Endothelial cell of umbilical vein (primary cell): ENCODE measurements around the gene SLCO2A1. TPM values are rescaled to one million over a fixed set of nuclear protein-coding genes. Genes with fewer than 3 reads are reported as not detected.

Source experiments
- BruUV-seq: library from RNA; stranded (reverse); fragments of 400-500 nt; replicated peaks from 2 replicates; lab custom pipeline; 2021; lab: Mats Ljungman, UMichigan
- CTCF ChIA-PET: fragments of 300-600, 350-600 bp; sonication (Branson Sonifier 250); formaldehyde crosslinking; loops from one replicate; lab custom pipeline; 2021; ENCODE audit warnings: antibody characterized with exemption, inconsistent platforms; lab: Charles Lee
- POLR2A ChIA-PET: fragments of 300-600, 350-600 bp; sonication (Branson Sonifier 250); formaldehyde crosslinking; loops from one replicate; lab custom pipeline; 2021; ENCODE audit warnings: antibody characterized with exemption, inconsistent platforms; lab: Charles Lee
- DNase-seq: peaks from one replicate; pipeline ENCODE4 v3.0.0-alpha.2; 2011; ENCODE audit warnings: low read depth, low spot score
- FAIRE-seq: peaks from 2 replicates; lab custom pipeline; 2011; peaks lifted over from hg19 to GRCh38; lab: Jason Lieb, UNC
- H2AFZ ChIP-seq: 2 replicates; pipeline ENCODE4 v1.6.0; 2012; ENCODE audit warnings: low read depth, low read length, control low read depth, inconsistent platforms
- H3K27ac ChIP-seq: 2 replicates; pipeline ENCODE4 v1.5.1; 2011; ENCODE audit warnings: low read depth, mild to moderate bottlenecking, control low read depth, low read length, moderate library complexity; ENCODE audit not compliant: insufficient read depth
- H3K27me3 ChIP-seq, 2 experiments: 2 replicates each; pipeline versions ENCODE4 v1.6.0 to v1.6.1; 2011; ENCODE audit warnings: low read length in 2 of 2, mixed read lengths in 1 of 2; ENCODE audit not compliant: control insufficient read depth in 2 of 2, insufficient read depth in 2 of 2
- H3K36me3 ChIP-seq, 2 experiments: 2 replicates in 1 of 2; 3 replicates in 1 of 2; pipeline ENCODE4 v1.5.1; 2011; ENCODE audit warnings: low read length in 2 of 2, mild to moderate bottlenecking in 1 of 2, moderate library complexity in 1 of 2; ENCODE audit not compliant: control insufficient read depth in 2 of 2, insufficient read depth in 2 of 2; ENCODE audit errors: extremely low read depth in 1 of 2
- H3K4me1 ChIP-seq: 3 replicates; pipeline ENCODE4 v1.5.1; 2011; ENCODE audit warnings: mild to moderate bottlenecking, low read length; ENCODE audit not compliant: control insufficient read depth, insufficient read depth; ENCODE audit errors: extremely low read depth
- H3K4me2 ChIP-seq: 2 replicates; pipeline ENCODE4 v1.6.1; 2011; ENCODE audit warnings: low read length, control low read depth, mixed read lengths; ENCODE audit not compliant: insufficient read depth
- H3K4me3 ChIP-seq, 3 experiments: fragments of 200-600 bp in 1 of 3; sonication (generic), shearing (Covaris generic) in 1 of 3; replicated peaks in 1 of 3; 2 replicates each; pipeline ENCODE4 v1.5.1; 2011 to 2016; ENCODE audit warnings: control low read depth in 3 of 3, low read length in 3 of 3, mild to moderate bottlenecking in 2 of 3, inconsistent platforms in 1 of 3, low read depth in 1 of 3, moderate library complexity in 1 of 3; ENCODE audit not compliant: insufficient read depth in 1 of 3
- H3K79me2 ChIP-seq: 2 replicates; pipeline ENCODE4 v1.6.0; 2012; ENCODE audit warnings: low read length, inconsistent platforms; ENCODE audit not compliant: control insufficient read depth, insufficient read depth
- H3K9ac ChIP-seq: replicated peaks from 2 replicates; pipeline ENCODE3; 2011; ENCODE audit warnings: low read length, control low read depth; ENCODE audit not compliant: insufficient read depth; ENCODE audit errors: extremely low read depth
- H3K9me1 ChIP-seq: replicated peaks from 3 replicates; pipeline ENCODE4 v1.6.0; 2011; ENCODE audit warnings: mild to moderate bottlenecking, low read length; ENCODE audit not compliant: control insufficient read depth, insufficient read depth; ENCODE audit errors: extremely low read depth
- H3K9me3 ChIP-seq: replicated peaks from 2 replicates; pipeline ENCODE4 v1.5.1; 2012; ENCODE audit warnings: low read length, inconsistent platforms; ENCODE audit not compliant: control insufficient read depth, insufficient read depth
- H4K20me1 ChIP-seq: replicated peaks from 2 replicates; pipeline ENCODE3; 2011; ENCODE audit warnings: mild to moderate bottlenecking, low read length; ENCODE audit not compliant: control insufficient read depth, insufficient read depth; ENCODE audit errors: extremely low read depth
- CTCF ChIP-seq, 2 donors: IDR thresholded peaks; 1 replicate in 1 of 2; 2 replicates in 1 of 2; pipeline ENCODE4 v1.5.1; 2011; ENCODE audit warnings: low read length in 2 of 2, mild to moderate bottlenecking in 2 of 2, moderate library complexity in 2 of 2, control low read depth in 1 of 2, inconsistent platforms in 1 of 2, low read depth in 1 of 2; ENCODE audit not compliant: insufficient read depth in 1 of 2; ENCODE audit errors: extremely low read depth in 1 of 2
- EZH2 ChIP-seq: IDR thresholded peaks from 2 replicates; pipeline ENCODE4 v1.6.1; 2012; ENCODE audit warnings: borderline replicate concordance, low read depth, mild to moderate bottlenecking, moderate library complexity, low read length, inconsistent platforms; ENCODE audit not compliant: severe bottlenecking
- FOS ChIP-seq: IDR thresholded peaks from 2 replicates; pipeline ENCODE4 v1.6.1; 2011; ENCODE audit warnings: mild to moderate bottlenecking, low read length, moderate library complexity, borderline replicate concordance; ENCODE audit not compliant: insufficient read depth
- GATA2 ChIP-seq: IDR thresholded peaks from 2 replicates; pipeline ENCODE4 v1.7.0; 2011; ENCODE audit warnings: low read depth, mild to moderate bottlenecking, moderate library complexity, mixed read lengths, low read length; ENCODE audit not compliant: insufficient read length, insufficient read depth
- JUN ChIP-seq: IDR thresholded peaks from 2 replicates; pipeline ENCODE4 v1.6.1; 2011; ENCODE audit warnings: borderline replicate concordance, low read depth; ENCODE audit not compliant: insufficient read length, insufficient read depth
- MAX ChIP-seq: IDR thresholded peaks from 2 replicates; pipeline ENCODE4 v1.6.1; 2011; ENCODE audit not compliant: insufficient read depth, insufficient read length
- MYC ChIP-seq: IDR thresholded peaks from one replicate; pipeline ENCODE4 v1.6.1; 2011; ENCODE audit warnings: mild to moderate bottlenecking, low read depth, low read length
- POLR2A ChIP-seq: IDR thresholded peaks from 2 replicates; pipeline ENCODE4 v1.6.1; 2012; ENCODE audit warnings: low read depth, mild to moderate bottlenecking, control low read depth, low read length
- POLR2AphosphoS5 ChIP-seq: IDR thresholded peaks from 2 replicates; pipeline ENCODE4 v1.6.1; 2012; ENCODE audit warnings: low read depth, mild to moderate bottlenecking, control low read depth, low read length, moderate library complexity; ENCODE audit not compliant: insufficient read depth
- dilution Hi-C: fragments of 300-500 bp; cut with MboI; formaldehyde crosslinking; loops from one replicate; pipeline ENCODE4 v1.15.0; 2019; ENCODE audit warnings: low sequenced_read_pairs; ENCODE audit not compliant: extremely low pct_ligation_motif_present
- intact Hi-C: fragments of 100-400 bp; cut with micrococcal nuclease; formaldehyde crosslinking; loops from one replicate; pipeline ENCODE4 v1.10.0; 2022
- polyA plus RNA-seq, 4 experiments: library from polyadenylated mRNA; depleted of rRNA in 3 of 4; stranded (reverse) in 3 of 4; unstranded in 1 of 4; fragments of >200 nt; gene quantifications; 2 replicates each; pipeline versions ENCODE4 v1.2.1 to v1.2.3, GENCODE V29; 2011 to 2012; ENCODE audit warnings: missing spikeins in 1 of 4
- total RNA-seq: library from RNA; stranded (reverse); gene quantifications from 2 replicates; pipeline ENCODE4 v1.2.3, GENCODE V29; 2021

The SLCO2A1 gene
- total and polyA plus RNA-seq, 2 donors (not counting 3 experiments of a cell fraction or from before 2014, with no cell fraction given) = 1.4 to 11.9 TPM

- H3K36me3 ChIP-seq = no peaks in the 10 kb centered on the region
- no peaks in the 10 kb centered on the region for H3K27me3 ChIP-seq
- H3K27ac ChIP-seq = no peak overlapping the region
- FAIRE-seq (no peak), DNase-seq (no peak)
- TF ChIP-seq MYC = no peak
- no peak for TF ChIP-seq CTCF (IDR thresholded peaks at IDR 0.05; ENCODE audit: extremely low read depth in 1 of 2, insufficient read depth in 1 of 2, low read depth in 1 of 2, low read length in 2 of 2)
- no peak for TF ChIP-seq EZH2
- TF ChIP-seq POLR2AphosphoS5 = no peak
- no peak for TF ChIP-seq JUN
- TF ChIP-seq GATA2 = no peak
- no peak for TF ChIP-seq MAX
- TF ChIP-seq POLR2A = no peak
- TF ChIP-seq FOS = no peak
- no peak overlapping the region for H3K4me3 ChIP-seq
- no peak overlapping the region for H3K4me2 ChIP-seq
- no peak overlapping the region for H2AFZ ChIP-seq
- BruUV-seq = no TSS peak
- no peaks in the 10 kb centered on the region for H3K79me2 ChIP-seq
- H3K9ac ChIP-seq = no peak overlapping the region
- no peaks in the 10 kb centered on the region for H3K9me3 ChIP-seq
- intact Hi-C loops (no loop called here), dilution Hi-C loops (no loop called here)
- ChIA-PET POLR2A (no interaction called here), CTCF (no interaction called here)
- H4K20me1 ChIP-seq = no peaks in the 10 kb centered on the region
- peaks cover 3% of the 10 kb centered on the region for H3K4me1 ChIP-seq
- H3K9me1 ChIP-seq = no peaks in the 10 kb centered on the region
Measured at GRCh38 chr3:133997871-133998635, 31.7 kb downstream of the SLCO2A1 start.
